GM12878 (cell line): ENCODE measurements around the gene GPATCH2L.

Source experiments
- CBFB ChIP-seq: IDR thresholded peaks from 2 replicates; pipeline ENCODE4 v1.6.1; 2016; ENCODE audit warnings: antibody characterized with exemption, low read depth
- TF ChIP-seq, protein P1 (sequence below), 3 experiments: IDR thresholded peaks in 2 of 3; conservative IDR thresholded peaks in 1 of 3; 2 replicates each; pipeline ENCODE4 v1.5.1; 2011; ENCODE audit warnings: low read depth in 3 of 3, low read length in 3 of 3, mild to moderate bottlenecking in 3 of 3, control low read depth in 2 of 3, moderate library complexity in 2 of 3, inconsistent platforms in 1 of 3, mixed read lengths in 1 of 3; ENCODE audit not compliant: control insufficient read depth in 2 of 3, insufficient read depth in 1 of 3; ENCODE audit errors: extremely low read depth in 1 of 3

DNA sequence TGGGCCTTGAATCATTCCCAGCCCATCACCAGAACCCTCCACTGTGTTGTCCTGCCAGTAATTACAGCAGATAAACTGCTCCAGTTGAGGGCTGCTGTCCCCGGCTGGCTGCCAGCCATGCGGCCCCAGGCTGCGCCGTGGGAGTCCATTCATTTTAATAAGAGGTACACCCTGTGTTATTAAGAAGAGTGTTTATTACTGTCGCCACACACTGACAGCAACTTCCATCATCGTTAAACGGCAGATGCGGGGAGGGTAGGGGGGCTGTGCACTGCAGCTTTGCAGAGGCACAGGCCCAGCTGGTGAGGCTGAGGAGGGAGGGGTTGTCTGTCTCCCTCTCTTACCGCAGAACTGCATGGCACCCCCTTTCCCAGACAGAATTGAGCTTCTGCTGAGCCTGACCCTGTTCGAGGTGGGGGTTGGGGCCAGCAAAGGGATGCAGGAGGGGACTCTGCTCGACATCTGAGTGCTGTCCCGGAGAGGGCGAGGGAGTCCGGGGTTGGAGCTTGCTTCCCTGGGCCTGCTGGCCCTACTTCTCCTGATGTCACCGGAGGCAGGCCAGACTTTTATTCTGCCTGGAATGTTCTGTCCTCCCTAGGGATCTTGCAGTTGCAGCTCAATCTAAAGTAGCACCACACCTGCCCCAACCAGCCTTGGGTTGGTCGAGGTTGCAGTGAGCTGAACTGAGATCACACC is 33.8 kb upstream of the GPATCH2L start:
- no peak for TF ChIP-seq CBFB
- TF ChIP-seq, protein P1, sequence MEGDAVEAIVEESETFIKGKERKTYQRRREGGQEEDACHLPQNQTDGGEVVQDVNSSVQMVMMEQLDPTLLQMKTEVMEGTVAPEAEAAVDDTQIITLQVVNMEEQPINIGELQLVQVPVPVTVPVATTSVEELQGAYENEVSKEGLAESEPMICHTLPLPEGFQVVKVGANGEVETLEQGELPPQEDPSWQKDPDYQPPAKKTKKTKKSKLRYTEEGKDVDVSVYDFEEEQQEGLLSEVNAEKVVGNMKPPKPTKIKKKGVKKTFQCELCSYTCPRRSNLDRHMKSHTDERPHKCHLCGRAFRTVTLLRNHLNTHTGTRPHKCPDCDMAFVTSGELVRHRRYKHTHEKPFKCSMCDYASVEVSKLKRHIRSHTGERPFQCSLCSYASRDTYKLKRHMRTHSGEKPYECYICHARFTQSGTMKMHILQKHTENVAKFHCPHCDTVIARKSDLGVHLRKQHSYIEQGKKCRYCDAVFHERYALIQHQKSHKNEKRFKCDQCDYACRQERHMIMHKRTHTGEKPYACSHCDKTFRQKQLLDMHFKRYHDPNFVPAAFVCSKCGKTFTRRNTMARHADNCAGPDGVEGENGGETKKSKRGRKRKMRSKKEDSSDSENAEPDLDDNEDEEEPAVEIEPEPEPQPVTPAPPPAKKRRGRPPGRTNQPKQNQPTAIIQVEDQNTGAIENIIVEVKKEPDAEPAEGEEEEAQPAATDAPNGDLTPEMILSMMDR (IDR thresholded peaks at IDR 0.05 in 2 of 3, conservative IDR thresholded peaks at IDR 0.05 in 1 of 3; ENCODE audit: control insufficient read depth in 2 of 3, extremely low read depth in 1 of 3, insufficient read depth in 1 of 3, low read depth in 3 of 3, low read length in 3 of 3): no peak
